Motor neuron (in vitro differentiated cells): ENCODE data around the gene SUSD6. TPM values are rescaled to one million over a fixed set of nuclear protein-coding genes. Genes with fewer than 3 reads are reported as not detected.

Experiments
- ATAC-seq, 8 experiments: fragments of 200-7000 bp; cut with Tn5 transposase; replicated peaks in 6 of 8; 2 replicates each; pipeline ENCODE4 v1.8.0; 2021; ENCODE audit warnings: mild to moderate bottlenecking in 8 of 8, moderate library complexity in 8 of 8
- H3K27ac ChIP-seq, 2 donors: fragments of 250-450 bp; sonication (Bioruptor Pico); 2 replicates each; pipeline ENCODE4 v1.9.0; 2021; ENCODE audit warnings: antibody characterized with exemption in 2 of 2, mild to moderate bottlenecking in 2 of 2, moderate library complexity in 1 of 2
- H3K4me1 ChIP-seq, 2 donors: fragments of 250-450 bp; sonication (Bioruptor Pico); replicated peaks in 1 of 2; 2 replicates each; pipeline ENCODE4 v1.6.1; 2021; ENCODE audit warnings: antibody characterized with exemption in 2 of 2, mild to moderate bottlenecking in 2 of 2, moderate library complexity in 1 of 2
- H3K4me3 ChIP-seq, 5 donors: fragments of 250-450 bp; sonication (Bioruptor Pico); 2 replicates each; pipeline ENCODE4 v1.9.0; 2021; ENCODE audit warnings: antibody characterized with exemption in 5 of 5, mild to moderate bottlenecking in 5 of 5, moderate library complexity in 4 of 5
- WGBS, 10 experiments: fragments of 450-650 bp; shearing (Covaris generic); methylation state at CpG; one replicate each; pipeline ENCODE4 v1.0.0; 2022; 5-methylcytosine and 5-hydroxymethylcytosine counted together
- in situ Hi-C, 9 experiments: fragments of 400-800 bp; cut with MboI; loops; one replicate each; pipeline ENCODE4 v1.15.0; 2021; ENCODE audit warnings: low sequenced_read_pairs in 9 of 9, low pct_unique_long_range_greater_than_20kb in 2 of 9; ENCODE audit not compliant: unreplicated experiment in 9 of 9
- total RNA-seq, 8 experiments: library from RNA; unstranded; fragments of 300-600 nt; gene quantifications; 2 replicates each; pipeline versions ENCODE4 v1.2.3 to v1.2.4, GENCODE V29; 2022

Gene SUSD6
- total RNA-seq, 8 experiments from 2014 or later = 6.5 to 36.3 (median 12.2) TPM

DNA sequence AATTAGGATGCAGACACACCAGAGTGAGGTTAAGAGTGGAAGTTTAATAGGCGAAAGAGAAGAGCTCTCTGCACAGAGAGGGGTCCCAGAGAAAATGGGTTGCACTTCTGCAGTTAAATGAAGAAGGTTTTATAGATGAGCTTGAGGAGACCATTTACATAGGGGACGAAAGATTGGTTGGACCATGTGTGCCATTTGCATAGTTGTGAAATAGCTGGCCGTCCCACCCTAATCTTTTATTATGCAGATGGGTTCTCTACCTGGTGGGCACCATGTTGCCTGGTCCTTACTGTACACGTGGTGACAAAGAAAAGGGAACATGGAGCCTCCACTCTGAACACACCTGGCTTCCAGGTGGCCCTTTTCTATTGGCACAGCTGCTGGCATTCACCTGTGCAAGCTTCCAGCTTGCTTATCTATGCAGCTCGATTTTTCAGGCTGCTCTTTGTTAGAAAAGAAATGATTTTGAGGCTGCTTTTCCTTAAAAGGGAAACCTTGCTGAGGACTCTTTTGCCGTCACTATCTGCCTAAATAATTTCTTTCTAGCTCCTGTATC lies 88.4 kb downstream of the SUSD6 start:
- WGBS, 10 experiments = 58 to 100% (median 73%) methylated on average over 1 to 6 of the region's 6 CpGs; no CpG with 5 or more reads in 1 of the 10 experiments
- no peak overlapping the region for H3K27ac ChIP-seq
- no peak for ATAC-seq
- peaks cover 46 to 53% of the 10 kb centered on the region in 2 donors for H3K4me1 ChIP-seq
- H3K4me3 ChIP-seq = no peak overlapping the region
- in situ Hi-C loops = no loop called here

DNA sequence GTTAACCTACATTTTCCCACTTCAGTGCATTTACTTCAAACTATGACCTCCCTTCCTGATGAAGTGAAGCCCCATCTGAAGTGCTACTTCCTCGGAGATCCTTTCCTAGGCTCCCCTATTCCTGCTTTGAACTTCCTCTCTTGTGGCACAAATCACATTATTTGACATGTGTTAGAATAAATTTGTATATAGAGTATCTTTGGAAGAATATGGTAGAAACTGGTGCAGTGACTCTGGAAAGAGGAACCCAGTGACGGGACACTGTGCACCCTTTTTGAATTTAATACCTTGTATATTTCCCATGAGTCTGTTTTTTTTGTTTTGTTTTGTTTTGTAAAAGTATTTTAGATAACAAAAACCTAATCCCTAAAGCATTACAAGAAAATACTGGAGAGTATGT lies 89.2 kb downstream of the SUSD6 start:
- in situ Hi-C loops = no loop called here
- no peak for ATAC-seq
- Histone ChIP-seq H3K27ac (no peak overlapping the region), H3K4me1 (peaks cover 45 to 46% of the 10 kb centered on the region in 2 donors), H3K4me3 (no peak overlapping the region)
- 67 to 100% (median 92%) methylated on average over 1 to 2 of the region's 2 CpGs; no CpG with 5 or more reads in 2 of the 10 experiments for WGBS, 10 experiments

DNA sequence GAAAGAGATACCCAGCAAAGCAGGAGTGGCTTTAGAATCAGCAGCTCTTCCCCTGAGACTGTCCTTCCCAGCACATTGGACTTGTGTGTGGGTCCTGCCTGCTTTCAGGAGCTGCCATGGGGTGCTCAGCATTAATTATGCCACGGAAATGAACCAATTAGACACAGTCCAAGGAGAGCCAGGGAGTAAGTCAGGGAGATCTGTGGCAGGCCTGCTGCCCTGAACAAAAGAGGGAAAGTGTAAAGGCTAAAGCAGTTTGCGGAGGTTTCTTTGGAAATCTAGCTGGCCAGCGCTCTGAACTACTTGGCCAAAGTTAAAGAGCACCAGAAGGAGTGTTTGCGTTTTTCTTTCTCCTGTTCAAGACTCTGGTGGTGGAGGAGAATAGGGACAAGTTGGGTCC lies 89.9 kb downstream of the SUSD6 start:
- Histone ChIP-seq H3K4me3 (no peak overlapping the region), H3K27ac (no peak overlapping the region), H3K4me1 (peaks cover 38 to 39% of the 10 kb centered on the region in 2 donors)
- peak in 5 of 8 experiments; percentile 23 to 49 (median 42) for ATAC-seq
- in situ Hi-C loops = no loop called here
- WGBS, 10 experiments = 58 to 100% (median 71%) methylated on average over 1 to 3 of the region's 4 CpGs; no CpG with 5 or more reads in 4 of the 10 experiments

DNA sequence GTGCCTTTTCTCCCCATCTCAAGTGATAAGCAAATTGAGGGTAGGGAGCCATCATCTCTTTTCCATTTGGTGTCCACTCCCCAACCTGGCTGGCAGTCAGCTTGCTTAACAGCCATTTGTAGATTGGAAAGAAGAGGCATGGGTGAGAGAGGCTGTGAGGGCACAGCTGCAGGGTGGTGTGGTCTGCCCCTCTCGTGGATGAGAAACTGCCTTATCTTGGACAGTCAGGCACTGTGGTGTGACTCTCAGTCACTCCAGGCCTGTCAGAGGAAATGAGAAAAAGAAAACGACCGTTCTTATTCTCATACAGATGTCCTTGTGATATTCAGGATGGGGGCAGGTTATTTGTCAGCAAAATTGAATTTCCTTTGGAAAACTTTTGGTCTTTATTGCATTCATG lies 90.5 kb downstream of the SUSD6 start:
- in situ Hi-C loops = no loop called here
- H3K27ac ChIP-seq = no peak overlapping the region
- WGBS, 10 experiments = 47 to 100% (median 83%) methylated on average over 1 to 3 of the region's 3 CpGs; no CpG with 5 or more reads in 4 of the 10 experiments
- ATAC-seq = no peak
- H3K4me3 ChIP-seq = no peak overlapping the region
- H3K4me1 ChIP-seq = peaks cover 33% of the 10 kb centered on the region in 2 donors

DNA sequence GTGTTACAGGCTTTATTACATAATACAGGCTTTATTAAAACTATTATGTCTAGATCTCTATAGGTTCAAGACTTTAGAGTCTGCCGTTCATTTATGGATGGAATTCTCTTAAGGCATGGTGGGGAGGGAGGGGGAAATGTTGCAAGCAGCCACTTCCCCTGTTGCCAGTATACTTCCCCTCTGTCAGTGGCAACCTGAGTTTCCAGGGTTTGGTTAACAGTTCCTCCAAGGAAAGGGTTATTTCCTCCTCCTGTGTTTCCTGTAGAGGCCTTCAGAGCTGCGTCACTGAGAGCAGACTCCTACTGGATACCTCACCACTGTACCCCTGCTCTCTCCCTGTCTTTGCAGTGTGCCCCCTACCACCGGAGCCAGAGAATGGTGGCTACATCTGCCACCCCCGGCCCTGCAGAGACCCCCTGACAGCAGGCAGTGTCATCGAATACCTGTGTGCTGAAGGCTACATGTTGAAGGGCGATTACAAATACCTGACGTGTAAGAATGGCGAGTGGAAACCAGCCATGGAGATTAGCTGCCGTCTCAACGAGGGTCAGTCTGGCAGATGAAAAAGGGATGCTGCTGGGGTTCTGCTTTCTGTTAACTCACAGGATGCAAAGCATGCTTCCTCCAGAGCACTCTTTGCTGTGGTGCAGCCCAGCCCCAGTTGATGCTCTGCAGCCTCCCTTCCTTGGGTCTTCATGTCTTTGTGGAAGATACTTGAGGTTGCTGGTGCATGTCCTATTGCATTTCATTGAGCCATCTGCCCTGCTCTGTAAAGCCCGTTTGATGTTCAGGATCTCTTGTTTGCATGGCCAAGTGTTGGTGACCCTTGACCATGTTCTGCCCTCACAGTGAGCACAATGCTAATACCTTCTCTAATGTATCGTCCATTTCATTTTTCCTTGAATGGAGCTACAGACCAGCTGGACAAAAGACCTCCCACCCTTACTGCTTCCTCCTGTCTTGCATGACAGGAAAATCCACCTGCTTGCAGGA lies 91.9 kb downstream of the SUSD6 start:
- in situ Hi-C loops = no loop called here
- Histone ChIP-seq H3K4me1 (peaks cover 25 to 26% of the 10 kb centered on the region in 2 donors), H3K27ac (peak overlapping the region in 1 of 2 donors; percentile 39), H3K4me3 (no peak overlapping the region)
- no peak for ATAC-seq
- 20 to 100% (median 73%) methylated on average over 1 to 8 of the region's 12 CpGs; no CpG with 5 or more reads in 1 of the 10 experiments for WGBS, 10 experiments

- in situ Hi-C loops = no loop called here
- peaks cover 35 to 36% of the 10 kb centered on the region in 2 donors for H3K4me1 ChIP-seq
- H3K27ac ChIP-seq = no peak overlapping the region
- ATAC-seq = no peak
- no peak overlapping the region for H3K4me3 ChIP-seq
- 50 to 100% (median 95%) methylated on average over 1 to 5 of the region's 5 CpGs; no CpG with 5 or more reads in 4 of the 10 experiments for WGBS, 10 experiments
These were observed 92.9 kb downstream of the SUSD6 start for GRCh38 chr14:69704319-69704718.

DNA sequence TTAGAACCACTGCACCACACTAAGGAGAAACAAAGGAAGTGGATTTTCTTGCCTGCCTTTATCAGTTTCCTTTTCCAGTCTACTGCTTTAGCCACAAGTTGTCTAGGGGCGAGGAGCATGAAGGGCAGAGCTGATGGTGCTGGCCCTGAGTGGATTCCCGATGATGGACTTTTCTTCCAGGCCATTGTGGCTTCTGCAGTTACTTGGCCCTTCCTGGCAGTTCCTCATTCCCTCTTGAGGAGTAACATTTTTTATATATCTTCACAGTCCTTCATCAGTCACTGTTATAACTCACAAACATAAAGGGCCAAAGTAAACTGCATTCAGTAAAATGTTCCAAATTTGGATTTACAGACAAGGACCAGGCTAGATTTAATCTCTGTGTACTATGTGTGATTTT lies 94.3 kb downstream of the SUSD6 start:
- Histone ChIP-seq H3K4me3 (no peak overlapping the region), H3K4me1 (peaks cover 40 to 46% of the 10 kb centered on the region in 2 donors), H3K27ac (no peak overlapping the region)
- WGBS, 10 experiments = 77 to 100% (median 100%) methylated on average over 1 to 2 of the region's 2 CpGs; no CpG with 5 or more reads in 5 of the 10 experiments
- no peak for ATAC-seq
- in situ Hi-C loops = no loop called here

DNA sequence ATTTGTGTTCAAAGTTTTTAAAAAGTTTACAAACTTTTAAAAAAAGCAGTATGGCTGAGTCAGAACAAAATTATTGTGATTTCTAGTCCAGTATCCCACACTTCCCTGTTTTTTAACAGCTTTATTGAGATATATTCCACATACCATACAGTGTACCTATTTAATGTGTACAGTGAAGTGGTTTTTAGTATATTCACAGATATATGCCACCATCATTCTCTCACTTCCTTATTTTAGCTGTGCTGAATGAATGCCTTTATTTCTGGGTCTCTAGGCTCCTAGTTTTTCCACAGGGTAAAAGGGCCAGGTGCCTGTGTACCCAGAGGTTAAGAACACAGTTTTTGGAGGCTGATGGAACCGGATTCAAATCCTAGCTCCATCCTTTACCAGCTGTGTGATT lies 96.7 kb downstream of the SUSD6 start:
- in situ Hi-C loops = no loop called here
- H3K4me3 ChIP-seq = no peak overlapping the region
- 83 to 100% methylated on average over 1 of the region's 1 CpG; no CpG with 5 or more reads in 8 of the 10 experiments for WGBS, 10 experiments
- H3K4me1 ChIP-seq = peaks cover 46 to 50% of the 10 kb centered on the region in 2 donors
- ATAC-seq = no peak
- H3K27ac ChIP-seq = no peak overlapping the region

- peak in 7 of 8 experiments; percentile 10 to 65 (median 62) for ATAC-seq
- in situ Hi-C loops = no loop called here
- Histone ChIP-seq H3K4me3 (no peak overlapping the region), H3K4me1 (peaks cover 48 to 54% of the 10 kb centered on the region in 2 donors), H3K27ac (peak overlapping the region; percentile 66 to 78)
- WGBS, 10 experiments = 0 to 100% (median 47%) methylated on average over 1 to 5 of the region's 12 CpGs
These were observed 97.5 kb downstream of the SUSD6 start for GRCh38 chr14:69708586-69709560.

- peaks cover 62 to 64% of the 10 kb centered on the region in 2 donors for H3K4me1 ChIP-seq
- in situ Hi-C loops = no loop called here
- H3K4me3 ChIP-seq = no peak overlapping the region
- WGBS, 10 experiments = 17 to 80% (median 60%) methylated on average over 1 of the region's 1 CpG; no CpG with 5 or more reads in 5 of the 10 experiments
- no peak for ATAC-seq
- H3K27ac ChIP-seq = peak overlapping the region in 1 of 2 donors; percentile 10
These were observed 99.0 kb downstream of the SUSD6 start for GRCh38 chr14:69710378-69710777.

- ATAC-seq = peak; percentile 6 to 59 (median 38)
- Histone ChIP-seq H3K4me3 (no peak overlapping the region), H3K27ac (peak overlapping the region in 1 of 2 donors; percentile 85), H3K4me1 (peaks cover 62 to 67% of the 10 kb centered on the region in 2 donors)
- 40 to 100% (median 60%) methylated on average over 1 to 3 of the region's 4 CpGs; no CpG with 5 or more reads in 5 of the 10 experiments for WGBS, 10 experiments
- in situ Hi-C loops = no loop called here
These were observed 99.7 kb downstream of the SUSD6 start for GRCh38 chr14:69711065-69711464.

- in situ Hi-C loops = no loop called here
- WGBS, 10 experiments = 0 to 88% (median 45%) methylated on average over 1 of the region's 1 CpG; no CpG with 5 or more reads in 4 of the 10 experiments
- no peak for ATAC-seq
- peaks cover 62 to 70% of the 10 kb centered on the region in 2 donors for H3K4me1 ChIP-seq
- no peak overlapping the region for H3K4me3 ChIP-seq
- peak overlapping the region in 1 of 2 donors; percentile 85 for H3K27ac ChIP-seq
These were observed 100.1 kb downstream of the SUSD6 start for GRCh38 chr14:69711477-69711876.
